Astrocyte (in vitro differentiated cells and primary cell): ENCODE measurements around the gene PRICKLE1. TPM values are rescaled to one million over a fixed set of nuclear protein-coding genes. Genes with fewer than 3 reads are reported as not detected.
A peak's percentile ranks its signal among the peaks of the same experiment; 100 is the strongest.

Experiments
- DNase-seq: peaks from one replicate; pipeline ENCODE4 v3.0.0-alpha.2; 2010; ENCODE audit warnings: low read depth
- FAIRE-seq: peaks from 2 replicates; lab custom pipeline; 2011; peaks lifted over from hg19 to GRCh38; lab: Jason Lieb, UNC
- H2AFZ ChIP-seq: 2 replicates; pipeline ENCODE4 v1.6.0; 2012; ENCODE audit warnings: low read depth, low read length, inconsistent platforms
- H3K27ac ChIP-seq: 2 replicates; pipeline ENCODE4 v1.5.1; 2011; ENCODE audit warnings: low read depth, low read length, inconsistent platforms
- H3K27me3 ChIP-seq: 2 replicates; pipeline ENCODE4 v1.6.0; 2011; ENCODE audit warnings: low read length, inconsistent platforms; ENCODE audit not compliant: insufficient read depth
- H3K36me3 ChIP-seq: 2 replicates; pipeline ENCODE4 v1.5.1; 2011; ENCODE audit warnings: low read length, inconsistent platforms; ENCODE audit not compliant: insufficient read depth
- H3K4me1 ChIP-seq: 2 replicates; pipeline ENCODE4 v1.5.1; 2011; ENCODE audit warnings: low read length, inconsistent platforms; ENCODE audit not compliant: insufficient read depth
- H3K4me2 ChIP-seq: 2 replicates; pipeline ENCODE4 v1.6.0; 2012; ENCODE audit warnings: low read length, inconsistent platforms
- H3K4me3 ChIP-seq: 2 replicates; pipeline ENCODE4 v1.5.1; 2011; ENCODE audit warnings: low read depth, mild to moderate bottlenecking, low read length, inconsistent platforms; ENCODE audit not compliant: insufficient read depth
- H3K79me2 ChIP-seq: 2 replicates; pipeline ENCODE4 v1.6.0; 2012; ENCODE audit warnings: mild to moderate bottlenecking, low read length, inconsistent platforms; ENCODE audit not compliant: insufficient read depth
- H3K9ac ChIP-seq: 2 replicates; pipeline ENCODE4 v1.6.0; 2012; ENCODE audit warnings: mild to moderate bottlenecking, low read length, inconsistent platforms
- H3K9me3 ChIP-seq: 2 replicates; pipeline ENCODE4 v1.5.1; 2012; ENCODE audit warnings: low read depth, mild to moderate bottlenecking, low read length, inconsistent platforms; ENCODE audit not compliant: insufficient read depth
- H4K20me1 ChIP-seq: 2 replicates; pipeline ENCODE4 v1.6.0; 2012; ENCODE audit warnings: low read length, inconsistent platforms; ENCODE audit not compliant: insufficient read depth
- H3K27ac Mint-ChIP-seq: one replicate; pipeline ENCODE4 v1.8.0; 2021; ENCODE audit warnings: mild to moderate bottlenecking, mixed read lengths; ENCODE audit not compliant: unreplicated experiment
- H3K27me3 Mint-ChIP-seq: one replicate; pipeline ENCODE4 v1.8.0; 2021; ENCODE audit warnings: low read depth, mixed read lengths; ENCODE audit not compliant: unreplicated experiment
- H3K36me3 Mint-ChIP-seq: one replicate; pipeline ENCODE4 v1.8.0; 2021; ENCODE audit warnings: low read depth, mixed read lengths; ENCODE audit not compliant: unreplicated experiment
- H3K4me1 Mint-ChIP-seq: one replicate; pipeline ENCODE4 v1.8.0; 2021; ENCODE audit warnings: low read depth, mixed read lengths; ENCODE audit not compliant: unreplicated experiment
- H3K4me3 Mint-ChIP-seq: one replicate; pipeline ENCODE4 v1.8.0; 2021; ENCODE audit warnings: mild to moderate bottlenecking, moderate library complexity, mixed read lengths; ENCODE audit not compliant: unreplicated experiment
- H3K9me3 Mint-ChIP-seq: one replicate; pipeline ENCODE4 v1.8.0; 2021; ENCODE audit warnings: mild to moderate bottlenecking, mixed read lengths; ENCODE audit not compliant: unreplicated experiment
- CTCF ChIP-seq: IDR thresholded peaks from 2 replicates; pipeline ENCODE4 v1.5.1; 2011; ENCODE audit warnings: low read depth, mild to moderate bottlenecking, inconsistent platforms, low read length, moderate library complexity; ENCODE audit not compliant: insufficient read depth
- EZH2 ChIP-seq: IDR thresholded peaks from 2 replicates; pipeline ENCODE4 v1.6.1; 2012; ENCODE audit warnings: mild to moderate bottlenecking, low read length, inconsistent platforms; ENCODE audit not compliant: insufficient read depth
- total RNA-seq: library from RNA; stranded (reverse); gene quantifications from 2 replicates; pipeline ENCODE4 v1.2.1, GENCODE V29; 2021

PRICKLE1 gene
- total RNA-seq, 1 donor from 2014 or later, result 34.9 TPM

GRCh38 chr12:42584651-42585111, 4.9 kb downstream of the PRICKLE1 start:
- H3K9me3 Mint-ChIP-seq, result no peaks in the 10 kb centered on the region
- H3K4me3 ChIP-seq, result peak overlapping the region; percentile 13

GRCh38 chr12:42583016-42583415, 6.5 kb downstream of the PRICKLE1 start:
- no peak overlapping the region for H3K4me3 ChIP-seq
- no peak overlapping the region for H3K27ac ChIP-seq
- H3K79me2 ChIP-seq, result peaks cover 99% of the 10 kb centered on the region
- no peaks in the 10 kb centered on the region for H3K36me3 ChIP-seq
- H3K27me3 Mint-ChIP-seq, result no peaks in the 10 kb centered on the region
- no peaks in the 10 kb centered on the region for H3K9me3 ChIP-seq
- H3K9me3 Mint-ChIP-seq, result no peaks in the 10 kb centered on the region
- no peak overlapping the region for H2AFZ ChIP-seq
- H3K4me3 Mint-ChIP-seq, result no peak overlapping the region
- no peak for TF ChIP-seq CTCF
- no peak for TF ChIP-seq EZH2
- H3K27ac Mint-ChIP-seq, result no peak overlapping the region
- H3K27me3 ChIP-seq, result no peaks in the 10 kb centered on the region
- peaks cover 25% of the 10 kb centered on the region for H3K4me1 Mint-ChIP-seq
- no peak for FAIRE-seq
- no peak overlapping the region for H3K9ac ChIP-seq
- DNase-seq, result no peak
- peak overlapping the region; percentile 22 for H3K4me2 ChIP-seq
- H3K4me1 ChIP-seq, result peaks cover 29% of the 10 kb centered on the region
- H4K20me1 ChIP-seq, result peaks cover 79% of the 10 kb centered on the region
- peaks cover 5% of the 10 kb centered on the region for H3K36me3 Mint-ChIP-seq

More at GRCh38 chr12:42584651-42585111, 4.9 kb downstream of the PRICKLE1 start:
- DNase-seq (no peak), FAIRE-seq (no peak)
- TF ChIP-seq EZH2 (no peak), CTCF (no peak)
- Histone ChIP-seq H3K4me1 (peaks cover 29% of the 10 kb centered on the region), H3K9me3 (no peaks in the 10 kb centered on the region), H2AFZ (no peak overlapping the region), H3K4me2 (peak overlapping the region; percentile 88), H4K20me1 (peaks cover 78% of the 10 kb centered on the region), H3K27ac (no peak overlapping the region), H3K27me3 (no peaks in the 10 kb centered on the region), H3K79me2 (peaks cover 98% of the 10 kb centered on the region), H3K9ac (no peak overlapping the region), H3K36me3 (no peaks in the 10 kb centered on the region)
- peaks cover 25% of the 10 kb centered on the region for H3K4me1 Mint-ChIP-seq
- H3K27me3 Mint-ChIP-seq, result no peaks in the 10 kb centered on the region
- peak overlapping the region; percentile 9 for H3K4me3 Mint-ChIP-seq
- H3K36me3 Mint-ChIP-seq, result peaks cover 5% of the 10 kb centered on the region
- no peak overlapping the region for H3K27ac Mint-ChIP-seq

GRCh38 chr12:42582498-42582897, 7.0 kb downstream of the PRICKLE1 start:
- H3K4me1 ChIP-seq, result peaks cover 29% of the 10 kb centered on the region
- TF ChIP-seq CTCF (no peak), EZH2 (no peak)
- peaks cover 79% of the 10 kb centered on the region for H4K20me1 ChIP-seq
- no peak overlapping the region for H2AFZ ChIP-seq
- no peak overlapping the region for H3K27ac ChIP-seq
- Mint-ChIP-seq H3K27me3 (no peaks in the 10 kb centered on the region), H3K36me3 (peaks cover 3% of the 10 kb centered on the region), H3K4me1 (peaks cover 25% of the 10 kb centered on the region), H3K4me3 (no peak overlapping the region), H3K9me3 (no peaks in the 10 kb centered on the region), H3K27ac (no peak overlapping the region)
- H3K4me2 ChIP-seq, result no peak overlapping the region
- no peaks in the 10 kb centered on the region for H3K9me3 ChIP-seq
- H3K4me3 ChIP-seq, result no peak overlapping the region
- H3K27me3 ChIP-seq, result no peaks in the 10 kb centered on the region
- FAIRE-seq (no peak), DNase-seq (no peak)
- H3K9ac ChIP-seq, result no peak overlapping the region
- peaks cover 99% of the 10 kb centered on the region for H3K79me2 ChIP-seq
- no peaks in the 10 kb centered on the region for H3K36me3 ChIP-seq
